HG02642 (cell line): ENCODE data around the gene ABHD8.

Experiments used
- ATAC-seq: cut with Tn5 transposase; IDR thresholded peaks from one replicate; pipeline ENCODE4 v1.9.1; 2021; ENCODE audit warnings: mild to moderate bottlenecking; ENCODE audit not compliant: unreplicated experiment, poor library complexity

ABHD8 gene

DNA sequence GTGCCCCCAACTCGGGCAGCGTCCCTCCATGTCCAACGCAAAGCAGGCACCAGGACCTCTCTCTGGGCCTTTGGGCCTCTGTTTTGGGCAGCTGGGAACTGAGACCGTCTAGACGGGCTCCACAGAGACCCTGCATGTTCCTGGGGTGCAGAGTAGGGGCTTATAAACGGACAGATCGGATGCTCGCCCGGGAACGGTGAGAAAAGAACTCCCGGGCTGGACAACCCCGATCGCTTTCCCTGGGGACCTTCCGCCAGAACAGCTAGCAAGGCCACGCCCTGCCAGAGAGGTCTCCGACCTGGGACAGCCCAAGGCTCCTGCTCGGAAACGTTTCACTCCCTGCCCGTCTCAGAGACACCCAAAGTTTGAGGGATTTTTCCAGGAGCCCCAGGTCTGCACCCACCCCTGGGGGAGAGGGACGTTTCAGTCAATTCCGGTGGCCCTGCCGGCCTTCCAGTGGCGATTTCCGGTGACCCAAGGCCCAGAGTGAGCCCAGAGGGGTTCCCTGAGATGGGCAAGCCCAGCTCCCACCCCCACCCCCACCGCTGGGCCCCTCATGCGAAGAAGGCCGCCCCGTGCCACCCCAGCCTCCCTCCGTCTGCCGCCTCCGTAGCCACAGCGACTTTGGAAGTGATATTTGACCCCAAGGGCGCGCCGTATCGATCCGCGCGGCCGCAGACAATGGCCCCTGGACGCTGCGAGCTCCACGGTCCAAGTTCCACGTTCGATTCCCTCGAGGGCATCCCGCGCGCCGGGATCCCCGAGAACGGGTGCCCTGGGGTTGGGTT, 59.2 kb downstream of the ABHD8 start:
- ATAC-seq: no peak

DNA sequence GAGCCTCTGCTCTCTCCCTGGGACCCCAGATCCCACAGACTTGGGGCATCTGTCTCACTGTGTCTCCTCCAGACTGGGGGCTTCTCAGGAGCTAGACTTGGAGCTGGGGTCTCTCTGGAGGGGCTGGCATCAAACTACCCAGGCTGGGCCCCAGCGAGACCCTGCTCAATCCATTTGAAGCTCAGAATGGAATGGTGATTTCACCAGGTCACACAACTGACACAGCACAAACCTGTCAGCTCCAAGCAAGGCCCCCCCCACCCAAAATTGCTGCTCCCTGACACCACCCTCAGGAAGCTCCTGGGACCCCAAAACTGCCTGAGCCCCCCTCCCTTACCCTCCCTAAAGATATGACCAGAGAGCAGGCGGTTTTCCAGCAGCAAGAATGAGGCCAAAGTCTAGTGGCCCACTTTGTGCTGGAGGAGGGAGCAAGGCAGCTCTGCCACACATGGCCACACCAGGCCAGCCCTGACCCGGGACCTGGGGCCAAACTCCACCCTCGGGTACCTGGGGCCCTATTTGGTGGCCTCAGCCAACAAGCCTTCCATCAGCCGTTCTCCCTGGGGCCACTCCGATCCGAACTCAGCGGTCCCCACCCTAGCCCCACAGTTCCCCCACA, 59.9 kb downstream of the ABHD8 start:
- no peak for ATAC-seq

DNA sequence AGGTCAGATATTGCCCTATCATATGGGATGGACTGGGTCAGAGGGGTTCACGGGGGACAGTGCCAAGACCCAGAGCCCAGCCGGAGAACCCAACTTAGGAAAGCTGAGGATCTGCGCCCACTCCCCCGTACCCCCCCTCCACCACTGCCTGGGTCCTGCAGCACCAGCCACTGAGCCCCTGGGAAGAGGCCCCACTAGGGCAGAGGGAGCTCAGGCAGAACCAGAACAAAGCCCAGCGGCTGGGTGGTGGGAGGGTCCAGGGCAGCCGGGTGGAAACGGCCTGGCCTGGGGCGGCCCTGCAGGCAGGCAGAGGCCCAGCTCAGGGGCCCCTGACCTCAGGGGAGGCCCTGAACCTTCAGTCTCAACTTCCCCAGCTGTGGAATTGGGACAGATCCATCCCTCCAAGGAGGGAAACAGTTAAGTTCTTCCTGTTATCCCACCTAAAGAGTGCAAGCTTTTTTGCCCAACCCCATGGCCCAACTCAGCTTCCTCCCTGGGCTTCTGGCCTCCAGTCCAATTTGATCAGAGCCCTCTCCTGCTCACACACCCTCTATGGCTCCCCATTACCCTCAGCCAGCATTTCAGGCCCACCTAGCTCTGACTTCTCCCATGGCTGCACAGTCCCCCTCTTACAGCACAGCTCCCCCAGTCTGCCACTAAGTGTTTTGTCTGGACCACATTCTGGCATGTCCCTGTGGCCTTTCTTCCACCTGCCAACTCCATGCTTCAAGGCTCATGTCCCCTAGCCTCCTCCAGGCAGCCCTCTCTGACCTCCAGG, 60.6 kb downstream of the ABHD8 start:
- no peak for ATAC-seq
